GM03348 (cell line): ENCODE results near the gene FAM83E.
"Not testable (repeated sequence)": the region's sequence is repeated elsewhere in the genome, so short reads cannot be mapped to it uniquely, and the experiment has no call there.

ENCODE experiments used
- DNase-seq: peaks from one replicate; pipeline ENCODE4 v3.0.0; 2012; ENCODE audit warnings: low spot score

The FAM83E gene

GRCh38 chr19:48611872-48612271 lies 3.0 kb downstream of the FAM83E start:
- no peak for DNase-seq

GRCh38 chr19:48609571-48610108 lies 5.2 kb downstream of the FAM83E start:
- DNase-seq, result no peak

- DNase-seq, result peak; percentile 74
Measured at GRCh38 chr19:48608798-48609263, 6.0 kb downstream of the FAM83E start.

- DNase-seq, result no peak
Measured at GRCh38 chr19:48607359-48607755, 7.5 kb downstream of the FAM83E start.

- DNase-seq, result no peak
Measured at GRCh38 chr19:48606463-48607358, 8.2 kb downstream of the FAM83E start, which contains the start of gene SPACA4. Gene SPACA4, plus strand, starts transcription at chr19:48606742. Its CDS starts 237 bp downstream, at chr19:48606979.

- no peak for DNase-seq
Measured at GRCh38 chr19:48603850-48604249, 11.0 kb downstream of the FAM83E start.

GRCh38 chr19:48603449-48603848 lies 11.4 kb downstream of the FAM83E start:
- no peak for DNase-seq

- DNase-seq, result no peak
Measured at GRCh38 chr19:48603001-48603400, 11.9 kb downstream of the FAM83E start.

- DNase-seq, result no peak
Measured at GRCh38 chr19:48600679-48601417, 14.0 kb downstream of the FAM83E start.

GRCh38 chr19:48598996-48599700 lies 15.7 kb downstream of the FAM83E start:
- DNase-seq, result no peak

- DNase-seq, result no peak
Measured at GRCh38 chr19:48596679-48597465, 18.0 kb downstream of the FAM83E start.

GRCh38 chr19:48596237-48596636 lies 18.6 kb downstream of the FAM83E start:
- DNase-seq, result no peak

GRCh38 chr19:48595833-48596232 lies 19.0 kb downstream of the FAM83E start:
- no peak for DNase-seq

- no peak for DNase-seq
Measured at GRCh38 chr19:48595171-48595570, 19.7 kb downstream of the FAM83E start.

GRCh38 chr19:48591021-48591420 lies 23.9 kb downstream of the FAM83E start:
- DNase-seq, result no peak

- peak; percentile 94 for DNase-seq
Measured at GRCh38 chr19:48588670-48589401, 26.0 kb downstream of the FAM83E start.

- no peak for DNase-seq
Measured at GRCh38 chr19:48587387-48587786, 27.5 kb downstream of the FAM83E start.

- DNase-seq, result no peak
Measured at GRCh38 chr19:48582168-48582567, 32.7 kb downstream of the FAM83E start.

GRCh38 chr19:48578891-48579290 lies 36.0 kb downstream of the FAM83E start:
- no peak for DNase-seq

- not testable (repeated sequence) for DNase-seq
Measured at GRCh38 chr19:48577908-48578307, 37.0 kb downstream of the FAM83E start.
